HepG2 (cell line): ENCODE measurements around the gene ABCB8. TPM values are rescaled to one million over a fixed set of nuclear protein-coding genes. Genes with fewer than 3 reads are reported as not detected.

Source experiments
- KLF11 ChIP-seq: IDR thresholded peaks from 2 replicates; pipeline ENCODE4 v1.6.1; 2016; ENCODE audit warnings: missing compliant biosample characterization
- NR1H2 ChIP-seq: sonication (generic); formaldehyde crosslinking; IDR thresholded peaks from 2 replicates; pipeline ENCODE4 v1.8.1; 2022; ENCODE audit warnings: low read depth, missing genetic modification reagents, borderline replicate concordance
- PHB2 ChIP-seq: fragments of 450-650 bp; IDR thresholded peaks from 2 replicates; pipeline ENCODE4 v1.6.1; 2018; ENCODE audit not compliant: partially characterized antibody
- THAP9 ChIP-seq: sonication (generic); formaldehyde crosslinking; IDR thresholded peaks from 2 replicates; pipeline ENCODE4; 2020; ENCODE audit warnings: missing genetic modification reagents, mild to moderate bottlenecking, borderline replicate concordance
- YEATS2 ChIP-seq: sonication (generic); formaldehyde crosslinking; IDR thresholded peaks from 2 replicates; pipeline ENCODE4 v1.4.0; 2020; ENCODE audit warnings: missing genetic modification reagents, borderline replicate concordance
- ZNF281 ChIP-seq: sonication (generic); formaldehyde crosslinking; IDR thresholded peaks from 2 replicates; pipeline ENCODE4 v1.4.0; 2020; ENCODE audit warnings: missing genetic modification reagents, borderline replicate concordance
- ZNF431 ChIP-seq: sonication (generic); formaldehyde crosslinking; IDR thresholded peaks from 2 replicates; pipeline ENCODE4 v1.9.0; 2022; ENCODE audit warnings: missing genetic modification reagents, low read depth, mild to moderate bottlenecking, borderline replicate concordance
- ZNF496 ChIP-seq: sonication (generic); formaldehyde crosslinking; IDR thresholded peaks from 2 replicates; pipeline ENCODE4 v1.8.1; 2023; ENCODE audit warnings: mild to moderate bottlenecking, moderate library complexity, missing genetic modification reagents; ENCODE audit not compliant: insufficient replicate concordance
- ZNF614 ChIP-seq: IDR thresholded peaks from 2 replicates; pipeline ENCODE4 v1.6.1; 2018; ENCODE audit warnings: missing biosample characterization, missing genetic modification reagents, inconsistent platforms, borderline replicate concordance
- polyA plus RNA-seq, 8 experiments: library from polyadenylated mRNA; depleted of rRNA in 3 of 8; stranded (reverse) in 7 of 8; unstranded in 1 of 8; fragments of >200 nt; fragmentation: Illumina TruSeq in 4 of 8; extraction: Trizol in 4 of 8; gene quantifications; 2 replicates each; pipeline versions ENCODE4 v1.2.1 to v1.2.3, GENCODE V29; 2011 to 2016; ENCODE audit warnings: low read depth in 4 of 8, missing spikeins in 1 of 8, mixed read lengths in 1 of 8; ENCODE audit not compliant: insufficient read depth in 1 of 8
- total RNA-seq, 5 experiments: library from RNA; depleted of rRNA; stranded (reverse); fragments of >200 nt; fragmentation: Illumina TruSeq; extraction: Trizol; gene quantifications; 2 replicates each; pipeline ENCODE4 v1.2.3, GENCODE V29; 2016; ENCODE audit warnings: low read depth in 1 of 5
- TF ChIP-seq, protein P1 (sequence below): sonication (generic); formaldehyde crosslinking; IDR thresholded peaks from 2 replicates; pipeline ENCODE4 v1.4.0; 2020; ENCODE audit warnings: missing genetic modification reagents
- TF ChIP-seq, protein P2 (sequence below): sonication (generic); formaldehyde crosslinking; IDR thresholded peaks from 2 replicates; pipeline ENCODE4 v1.4.0; 2020; ENCODE audit warnings: missing genetic modification reagents, borderline replicate concordance

The ABCB8 gene
- total and polyA plus RNA-seq, 2 of the 13 experiments (the other 11 are each of a cell fraction or from before 2014, with no cell fraction given), result 6.6 to 16.7 TPM

GRCh38 chr7:151028131-151028947, at the start of gene ABCB8 (continued):
- TF ChIP-seq THAP9 (CRISPR knock-in tag) (peak; percentile 92), KLF11 (CRISPR knock-in tag) (peak; percentile 79; the same call in 1 of the 2 replicates), ZNF431 (CRISPR knock-in tag) (no peak), NR1H2 (CRISPR knock-in tag) (no peak), YEATS2 (CRISPR knock-in tag) (no peak; the same call in 1 of the 2 replicates), ZNF281 (CRISPR knock-in tag) (no peak), ZNF614 (CRISPR knock-in tag) (no peak), PHB2 (no peak), ZNF496 (no peak)
- TF ChIP-seq, protein P1, sequence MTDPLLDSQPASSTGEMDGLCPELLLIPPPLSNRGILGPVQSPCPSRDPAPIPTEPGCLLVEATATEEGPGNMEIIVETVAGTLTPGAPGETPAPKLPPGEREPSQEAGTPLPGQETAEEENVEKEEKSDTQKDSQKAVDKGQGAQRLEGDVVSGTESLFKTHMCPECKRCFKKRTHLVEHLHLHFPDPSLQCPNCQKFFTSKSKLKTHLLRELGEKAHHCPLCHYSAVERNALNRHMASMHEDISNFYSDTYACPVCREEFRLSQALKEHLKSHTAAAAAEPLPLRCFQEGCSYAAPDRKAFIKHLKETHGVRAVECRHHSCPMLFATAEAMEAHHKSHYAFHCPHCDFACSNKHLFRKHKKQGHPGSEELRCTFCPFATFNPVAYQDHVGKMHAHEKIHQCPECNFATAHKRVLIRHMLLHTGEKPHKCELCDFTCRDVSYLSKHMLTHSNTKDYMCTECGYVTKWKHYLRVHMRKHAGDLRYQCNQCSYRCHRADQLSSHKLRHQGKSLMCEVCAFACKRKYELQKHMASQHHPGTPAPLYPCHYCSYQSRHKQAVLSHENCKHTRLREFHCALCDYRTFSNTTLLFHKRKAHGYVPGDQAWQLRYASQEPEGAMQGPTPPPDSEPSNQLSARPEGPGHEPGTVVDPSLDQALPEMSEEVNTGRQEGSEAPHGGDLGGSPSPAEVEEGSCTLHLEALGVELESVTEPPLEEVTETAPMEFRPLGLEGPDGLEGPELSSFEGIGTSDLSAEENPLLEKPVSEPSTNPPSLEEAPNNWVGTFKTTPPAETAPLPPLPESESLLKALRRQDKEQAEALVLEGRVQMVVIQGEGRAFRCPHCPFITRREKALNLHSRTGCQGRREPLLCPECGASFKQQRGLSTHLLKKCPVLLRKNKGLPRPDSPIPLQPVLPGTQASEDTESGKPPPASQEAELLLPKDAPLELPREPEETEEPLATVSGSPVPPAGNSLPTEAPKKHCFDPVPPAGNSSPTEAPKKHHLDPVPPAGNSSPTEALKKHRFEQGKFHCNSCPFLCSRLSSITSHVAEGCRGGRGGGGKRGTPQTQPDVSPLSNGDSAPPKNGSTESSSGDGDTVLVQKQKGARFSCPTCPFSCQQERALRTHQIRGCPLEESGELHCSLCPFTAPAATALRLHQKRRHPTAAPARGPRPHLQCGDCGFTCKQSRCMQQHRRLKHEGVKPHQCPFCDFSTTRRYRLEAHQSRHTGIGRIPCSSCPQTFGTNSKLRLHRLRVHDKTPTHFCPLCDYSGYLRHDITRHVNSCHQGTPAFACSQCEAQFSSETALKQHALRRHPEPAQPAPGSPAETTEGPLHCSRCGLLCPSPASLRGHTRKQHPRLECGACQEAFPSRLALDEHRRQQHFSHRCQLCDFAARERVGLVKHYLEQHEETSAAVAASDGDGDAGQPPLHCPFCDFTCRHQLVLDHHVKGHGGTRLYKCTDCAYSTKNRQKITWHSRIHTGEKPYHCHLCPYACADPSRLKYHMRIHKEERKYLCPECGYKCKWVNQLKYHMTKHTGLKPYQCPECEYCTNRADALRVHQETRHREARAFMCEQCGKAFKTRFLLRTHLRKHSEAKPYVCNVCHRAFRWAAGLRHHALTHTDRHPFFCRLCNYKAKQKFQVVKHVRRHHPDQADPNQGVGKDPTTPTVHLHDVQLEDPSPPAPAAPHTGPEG (CRISPR knock-in tag), result no peak
- TF ChIP-seq, protein P2, sequence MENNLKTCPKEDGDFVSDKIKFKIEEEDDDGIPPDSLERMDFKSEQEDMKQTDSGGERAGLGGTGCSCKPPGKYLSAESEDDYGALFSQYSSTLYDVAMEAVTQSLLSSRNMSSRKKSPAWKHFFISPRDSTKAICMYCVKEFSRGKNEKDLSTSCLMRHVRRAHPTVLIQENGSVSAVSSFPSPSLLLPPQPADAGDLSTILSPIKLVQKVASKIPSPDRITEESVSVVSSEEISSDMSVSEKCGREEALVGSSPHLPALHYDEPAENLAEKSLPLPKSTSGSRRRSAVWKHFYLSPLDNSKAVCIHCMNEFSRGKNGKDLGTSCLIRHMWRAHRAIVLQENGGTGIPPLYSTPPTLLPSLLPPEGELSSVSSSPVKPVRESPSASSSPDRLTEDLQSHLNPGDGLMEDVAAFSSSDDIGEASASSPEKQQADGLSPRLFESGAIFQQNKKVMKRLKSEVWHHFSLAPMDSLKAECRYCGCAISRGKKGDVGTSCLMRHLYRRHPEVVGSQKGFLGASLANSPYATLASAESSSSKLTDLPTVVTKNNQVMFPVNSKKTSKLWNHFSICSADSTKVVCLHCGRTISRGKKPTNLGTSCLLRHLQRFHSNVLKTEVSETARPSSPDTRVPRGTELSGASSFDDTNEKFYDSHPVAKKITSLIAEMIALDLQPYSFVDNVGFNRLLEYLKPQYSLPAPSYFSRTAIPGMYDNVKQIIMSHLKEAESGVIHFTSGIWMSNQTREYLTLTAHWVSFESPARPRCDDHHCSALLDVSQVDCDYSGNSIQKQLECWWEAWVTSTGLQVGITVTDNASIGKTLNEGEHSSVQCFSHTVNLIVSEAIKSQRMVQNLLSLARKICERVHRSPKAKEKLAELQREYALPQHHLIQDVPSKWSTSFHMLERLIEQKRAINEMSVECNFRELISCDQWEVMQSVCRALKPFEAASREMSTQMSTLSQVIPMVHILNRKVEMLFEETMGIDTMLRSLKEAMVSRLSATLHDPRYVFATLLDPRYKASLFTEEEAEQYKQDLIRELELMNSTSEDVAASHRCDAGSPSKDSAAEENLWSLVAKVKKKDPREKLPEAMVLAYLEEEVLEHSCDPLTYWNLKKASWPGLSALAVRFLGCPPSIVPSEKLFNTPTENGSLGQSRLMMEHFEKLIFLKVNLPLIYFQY (CRISPR knock-in tag), result peak; percentile 12; the same call in 1 of the 2 replicates
